AG09309 (cell line): ENCODE measurements around the gene IL19.

Source experiments
- DNase-seq: peaks from one replicate; pipeline ENCODE4 v3.0.0-alpha.2; 2010; ENCODE audit warnings: low read depth
- H3K4me3 ChIP-seq: 2 replicates; pipeline ENCODE4 v1.5.1; 2011; ENCODE audit warnings: mild to moderate bottlenecking, low read depth, low read length, moderate library complexity; ENCODE audit not compliant: control insufficient read depth
- CTCF ChIP-seq: IDR thresholded peaks from 2 replicates; pipeline ENCODE4 v1.5.1; 2011; ENCODE audit warnings: mild to moderate bottlenecking, low read depth, low read length, inconsistent platforms; ENCODE audit not compliant: insufficient read depth, control insufficient read depth; ENCODE audit errors: missing control alignments

IL19 gene

GRCh38 chr1:206770531-206771337 lies at the start of gene IL19:
TSS of gene IL19 (plus strand) at chr1:206770773. CDS start at chr1:206836663, 65,890 bp downstream.
- H3K4me3 ChIP-seq: no peak within 1 kb of the TSS
- peak; percentile 20 for DNase-seq
- TF ChIP-seq CTCF: no peak

GRCh38 chr1:206721454-206721853 lies 49.1 kb upstream of the IL19 start:
- H3K4me3 ChIP-seq: no peak overlapping the region
- TF ChIP-seq CTCF: no peak
- no peak for DNase-seq

- no peak for TF ChIP-seq CTCF
- H3K4me3 ChIP-seq: no peak overlapping the region
- DNase-seq: no peak
Observed at GRCh38 chr1:206722751-206723461, 47.7 kb upstream of the IL19 start.

- DNase-seq: no peak
- no peak for TF ChIP-seq CTCF
- no peak overlapping the region for H3K4me3 ChIP-seq
Observed at GRCh38 chr1:206723462-206723804, 47.1 kb upstream of the IL19 start.

- peak; percentile 78 for DNase-seq
- peak; percentile 10 for TF ChIP-seq CTCF
- H3K4me3 ChIP-seq: no peak overlapping the region
Observed at GRCh38 chr1:206723805-206724472, 46.6 kb upstream of the IL19 start.

GRCh38 chr1:206725109-206725963 lies 45.2 kb upstream of the IL19 start:
- peak; percentile 79 for TF ChIP-seq CTCF
- DNase-seq: no peak
- no peak overlapping the region for H3K4me3 ChIP-seq
